MG63 (cell line): ENCODE measurements around the gene IMPACT. TPM values are rescaled to one million over a fixed set of nuclear protein-coding genes. Genes with fewer than 3 reads are reported as not detected.
A peak's percentile ranks its signal among the peaks of the same experiment; 100 is the strongest.

Experiments
- DNase-seq: peaks from one replicate; pipeline ENCODE4 v3.0.0-alpha.2; 2020
- H3K27me3 ChIP-seq: fragments of 250-450 bp; sonication (Bioruptor Pico); 2 replicates; pipeline ENCODE4 v1.5.1; 2020; ENCODE audit warnings: mild to moderate bottlenecking, moderate library complexity
- H3K36me3 ChIP-seq: fragments of 250-450 bp; sonication (Bioruptor Pico); 2 replicates; pipeline ENCODE4 v1.5.1; 2020; ENCODE audit warnings: mild to moderate bottlenecking, moderate library complexity
- H3K4me3 ChIP-seq: fragments of 250-450 bp; sonication (Bioruptor Pico); 2 replicates; pipeline ENCODE4 v1.5.1; 2020; ENCODE audit warnings: mild to moderate bottlenecking, moderate library complexity
- H3K9me3 ChIP-seq: fragments of 250-450 bp; sonication (Bioruptor Pico); 2 replicates; pipeline ENCODE4 v1.5.1; 2020; ENCODE audit warnings: mild to moderate bottlenecking, moderate library complexity
- total RNA-seq: library from RNA; depleted of rRNA; stranded (reverse); fragments of >200 nt; shearing (Covaris generic); gene quantifications from 2 replicates; pipeline ENCODE4 v1.2.3, GENCODE V29; 2014; ENCODE audit warnings: low replicate concordance

The IMPACT gene
- total RNA-seq, 1 experiment from 2014 or later: 21.8 TPM

GRCh38 chr18:24408496-24408895 lies 18.0 kb upstream of the IMPACT start:
- H3K9me3 ChIP-seq: no peaks in the 10 kb centered on the region
- no peak for DNase-seq
- H3K4me3 ChIP-seq: no peak overlapping the region
- no peaks in the 10 kb centered on the region; the same call in 1 of the 2 replicates for H3K27me3 ChIP-seq
- H3K36me3 ChIP-seq: no peaks in the 10 kb centered on the region

DNA sequence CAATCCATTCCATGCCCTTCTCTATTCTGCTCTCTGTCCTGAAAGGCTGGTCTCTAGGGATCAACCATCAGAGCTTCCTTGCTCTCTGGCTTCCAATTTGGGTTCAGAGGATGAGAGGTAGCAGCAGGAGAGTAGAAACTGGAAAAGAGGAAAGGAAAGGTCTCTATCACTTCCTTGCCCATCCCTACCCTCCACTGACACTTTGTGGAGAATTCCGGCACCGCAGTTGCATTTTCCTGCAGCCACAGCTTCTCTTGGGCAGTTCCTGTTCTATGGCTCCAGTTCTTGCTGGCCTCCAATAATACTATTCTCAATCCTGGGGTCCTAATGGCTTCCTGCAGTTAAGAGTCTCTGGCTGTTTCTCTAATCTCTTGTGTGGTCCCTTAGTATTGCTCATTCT lies 13.3 kb upstream of the IMPACT start:
- no peak for DNase-seq
- H3K27me3 ChIP-seq: no peaks in the 10 kb centered on the region
- no peaks in the 10 kb centered on the region for H3K36me3 ChIP-seq

DNA sequence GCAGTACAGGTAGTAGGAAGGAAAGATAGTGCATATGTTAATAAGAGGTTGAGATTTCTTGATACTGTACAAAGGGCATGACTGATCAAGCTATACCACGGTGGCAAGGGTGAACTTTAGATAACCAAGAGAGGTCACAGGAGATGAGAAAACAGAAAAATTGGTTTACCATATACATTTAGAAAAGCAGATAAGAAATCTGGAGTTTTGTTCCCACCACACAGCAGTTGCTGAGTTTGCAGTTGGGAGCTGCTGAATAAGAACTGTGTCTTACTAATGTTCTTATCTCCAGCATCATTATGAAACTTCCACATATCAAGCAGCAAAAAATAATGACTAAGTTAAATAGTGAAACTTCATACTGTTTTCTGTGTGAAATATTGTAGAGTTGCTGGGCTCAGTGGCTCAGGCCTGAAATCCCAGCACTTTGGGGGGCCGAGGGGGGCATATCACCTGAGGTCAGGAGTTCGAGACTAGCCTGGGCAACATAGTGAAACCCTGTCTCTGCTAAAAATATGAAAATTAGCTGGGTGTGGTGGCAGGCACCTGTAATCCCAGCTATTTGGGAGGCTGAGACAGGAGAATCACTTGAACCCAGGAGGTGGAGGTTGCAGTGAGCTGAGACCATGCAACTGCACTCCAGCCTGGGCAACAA lies 12.0 kb upstream of the IMPACT start:
- no peak for DNase-seq
- Histone ChIP-seq H3K9me3 (no peaks in the 10 kb centered on the region), H3K4me3 (no peak overlapping the region), H3K36me3 (no peaks in the 10 kb centered on the region), H3K27me3 (no peaks in the 10 kb centered on the region)

More for the DNA sequence above, 13.3 kb upstream of the IMPACT start:
- H3K9me3 ChIP-seq: no peaks in the 10 kb centered on the region
- H3K4me3 ChIP-seq: no peak overlapping the region

GRCh38 chr18:24417480-24417879 lies 9.0 kb upstream of the IMPACT start:
- Histone ChIP-seq H3K9me3 (no peaks in the 10 kb centered on the region), H3K27me3 (no peaks in the 10 kb centered on the region), H3K36me3 (no peaks in the 10 kb centered on the region), H3K4me3 (no peak overlapping the region)
- no peak for DNase-seq

DNA sequence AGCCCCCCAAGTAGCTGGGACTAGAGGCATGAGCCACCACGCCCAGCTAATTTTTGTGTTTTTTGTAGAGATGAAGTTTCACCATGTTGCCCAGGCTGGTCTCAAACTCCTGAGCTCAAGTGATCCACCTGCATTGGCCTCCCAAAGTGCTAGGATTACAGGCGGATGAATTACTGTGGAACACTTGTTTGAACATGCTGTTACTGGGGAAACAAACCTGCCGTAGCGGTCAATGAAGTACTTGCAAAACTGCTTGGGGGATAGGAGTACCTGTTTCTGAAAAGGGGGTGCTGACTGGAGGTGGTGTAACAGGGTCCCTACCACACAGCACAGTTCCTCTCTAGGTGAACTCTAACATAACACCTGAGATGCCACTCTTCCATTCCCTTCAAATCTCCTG lies 5.9 kb upstream of the IMPACT start:
- Histone ChIP-seq H3K4me3 (no peak overlapping the region), H3K36me3 (no peaks in the 10 kb centered on the region), H3K27me3 (no peaks in the 10 kb centered on the region), H3K9me3 (no peaks in the 10 kb centered on the region)
- no peak for DNase-seq

GRCh38 chr18:24421831-24422230 lies 4.6 kb upstream of the IMPACT start:
- DNase-seq: no peak
- H3K9me3 ChIP-seq: no peaks in the 10 kb centered on the region
- H3K27me3 ChIP-seq: no peaks in the 10 kb centered on the region

GRCh38 chr18:24426073-24426397 lies 435 bp upstream of the IMPACT start:
- H3K27me3 ChIP-seq: no peaks in the 10 kb centered on the region
- H3K4me3 ChIP-seq: peak overlapping the region; percentile 92
- peaks cover 10% of the 10 kb centered on the region for H3K36me3 ChIP-seq
- H3K9me3 ChIP-seq: no peaks in the 10 kb centered on the region
- DNase-seq: no peak

More at GRCh38 chr18:24421831-24422230, 4.6 kb upstream of the IMPACT start:
- no peak overlapping the region for H3K4me3 ChIP-seq
- no peaks in the 10 kb centered on the region for H3K36me3 ChIP-seq

GRCh38 chr18:24427484-24427883 lies 1.0 kb downstream of the IMPACT start:
- peaks cover 13% of the 10 kb centered on the region for H3K36me3 ChIP-seq
- no peaks in the 10 kb centered on the region for H3K9me3 ChIP-seq
- peak overlapping the region; percentile 92 for H3K4me3 ChIP-seq
- DNase-seq: peak; percentile 6
- no peaks in the 10 kb centered on the region for H3K27me3 ChIP-seq

GRCh38 chr18:24428709-24429108 lies 2.2 kb downstream of the IMPACT start:
- Histone ChIP-seq H3K9me3 (no peaks in the 10 kb centered on the region), H3K4me3 (no peak overlapping the region), H3K36me3 (peaks cover 17% of the 10 kb centered on the region), H3K27me3 (no peaks in the 10 kb centered on the region)
- DNase-seq: no peak

DNA sequence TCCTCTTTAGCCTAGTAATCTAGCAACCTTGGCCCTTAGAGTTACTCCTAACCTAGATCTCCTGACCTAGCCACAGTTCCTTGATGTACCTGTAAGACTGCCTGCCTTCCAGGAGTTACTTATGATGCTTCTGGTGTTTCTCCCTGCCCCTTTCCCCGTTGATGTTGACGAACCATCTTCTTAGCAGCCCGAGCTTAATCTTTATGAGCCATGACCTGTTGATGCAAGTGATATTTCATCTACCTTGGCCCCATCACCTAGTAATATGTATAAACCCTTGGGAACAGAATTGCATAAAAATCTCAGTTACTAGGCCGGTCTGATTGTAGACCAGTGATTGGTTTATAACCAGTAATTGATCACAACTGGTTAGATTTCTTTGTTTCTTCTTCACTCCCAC lies 2.7 kb downstream of the IMPACT start:
- no peaks in the 10 kb centered on the region for H3K27me3 ChIP-seq
- H3K4me3 ChIP-seq: no peak overlapping the region
- DNase-seq: no peak
- peaks cover 17% of the 10 kb centered on the region for H3K36me3 ChIP-seq
- no peaks in the 10 kb centered on the region for H3K9me3 ChIP-seq

- H3K9me3 ChIP-seq: no peaks in the 10 kb centered on the region
- no peak overlapping the region for H3K4me3 ChIP-seq
- DNase-seq: no peak
- H3K27me3 ChIP-seq: no peaks in the 10 kb centered on the region
- H3K36me3 ChIP-seq: peaks cover 24% of the 10 kb centered on the region
Measured at GRCh38 chr18:24432618-24433017, 6.1 kb downstream of the IMPACT start.

- H3K9me3 ChIP-seq: no peaks in the 10 kb centered on the region
- H3K27me3 ChIP-seq: no peaks in the 10 kb centered on the region
- H3K36me3 ChIP-seq: peaks cover 34% of the 10 kb centered on the region
- no peak for DNase-seq
- H3K4me3 ChIP-seq: no peak overlapping the region
Measured at GRCh38 chr18:24436939-24437338, 10.5 kb downstream of the IMPACT start.

GRCh38 chr18:24443870-24444269 lies 17.4 kb downstream of the IMPACT start:
- Histone ChIP-seq H3K4me3 (no peak overlapping the region), H3K36me3 (peaks cover 45% of the 10 kb centered on the region), H3K27me3 (no peaks in the 10 kb centered on the region), H3K9me3 (no peaks in the 10 kb centered on the region)
- DNase-seq: no peak

DNA sequence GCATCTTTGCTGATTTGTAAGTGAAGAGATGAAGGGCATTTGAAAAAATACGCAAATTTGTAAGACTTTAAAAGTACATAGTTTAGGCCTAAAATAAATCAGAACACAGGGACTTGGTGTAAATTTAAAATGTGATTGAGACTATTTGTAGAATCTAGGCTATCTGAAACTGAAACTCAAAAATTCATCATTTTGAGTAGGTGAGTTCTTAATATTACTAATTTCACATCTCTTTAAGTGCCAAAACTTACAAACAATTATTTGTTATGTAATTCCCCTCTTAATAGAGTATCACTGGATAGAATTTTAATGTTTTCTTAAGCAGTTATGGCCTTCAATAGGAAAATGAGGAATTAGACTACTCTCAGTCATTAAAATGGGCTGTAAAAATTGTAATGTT lies 20.0 kb downstream of the IMPACT start:
- Histone ChIP-seq H3K36me3 (peaks cover 39% of the 10 kb centered on the region), H3K4me3 (no peak overlapping the region), H3K9me3 (no peaks in the 10 kb centered on the region), H3K27me3 (no peaks in the 10 kb centered on the region)
- no peak for DNase-seq

DNA sequence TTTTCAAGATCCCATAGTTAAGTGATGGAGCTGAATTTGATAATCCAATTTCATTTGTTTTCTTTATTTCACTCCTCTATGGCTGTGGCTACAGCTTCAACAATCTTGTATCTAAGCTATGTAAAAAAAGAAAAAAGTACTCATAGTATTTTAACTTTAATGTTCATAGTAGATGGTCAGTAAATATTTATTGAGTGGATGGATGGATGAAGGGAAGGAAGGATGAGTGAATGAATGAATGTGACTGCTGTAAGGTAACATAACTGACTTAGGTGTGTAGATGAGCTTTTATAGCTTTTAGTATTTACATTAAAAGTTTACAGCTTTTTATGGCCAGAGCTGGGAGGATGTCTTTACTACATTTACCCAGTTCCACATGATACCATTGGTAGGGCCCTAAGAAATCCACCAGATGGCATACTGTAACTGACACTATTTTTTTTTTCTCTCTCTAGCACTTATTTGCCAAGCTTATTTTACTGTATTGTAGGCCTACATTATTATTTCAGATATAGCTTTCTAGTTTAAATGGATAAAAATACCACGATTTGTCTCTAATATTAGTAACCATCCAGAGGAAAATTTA lies 20.6 kb downstream of the IMPACT start:
- H3K27me3 ChIP-seq: no peaks in the 10 kb centered on the region
- no peak for DNase-seq
- no peaks in the 10 kb centered on the region for H3K9me3 ChIP-seq
- no peak overlapping the region for H3K4me3 ChIP-seq
- peaks cover 40% of the 10 kb centered on the region for H3K36me3 ChIP-seq

DNA sequence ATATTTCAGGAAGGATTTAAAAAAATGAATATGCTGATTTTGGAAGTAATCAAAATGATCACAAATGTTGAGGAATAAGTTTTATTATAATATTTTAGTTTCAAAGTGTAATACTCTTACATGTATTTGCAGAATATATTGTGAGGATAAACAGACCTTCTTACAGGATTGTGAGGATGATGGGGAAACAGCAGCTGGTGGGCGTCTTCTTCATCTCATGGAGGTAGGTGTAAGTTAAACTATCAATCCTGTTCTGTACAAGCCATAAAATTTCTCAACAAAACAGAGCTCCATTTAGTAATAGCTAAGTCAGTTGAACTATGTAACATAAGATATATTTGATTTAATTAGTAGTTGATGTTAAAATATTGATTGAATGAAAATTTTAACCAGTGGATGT lies 21.5 kb downstream of the IMPACT start:
- no peak overlapping the region for H3K4me3 ChIP-seq
- H3K9me3 ChIP-seq: no peaks in the 10 kb centered on the region
- H3K27me3 ChIP-seq: no peaks in the 10 kb centered on the region
- H3K36me3 ChIP-seq: peaks cover 31% of the 10 kb centered on the region
- no peak for DNase-seq

GRCh38 chr18:24456549-24456948 lies 30.1 kb downstream of the IMPACT start:
- H3K27me3 ChIP-seq: no peaks in the 10 kb centered on the region
- no peak overlapping the region for H3K4me3 ChIP-seq
- H3K9me3 ChIP-seq: no peaks in the 10 kb centered on the region
- DNase-seq: no peak
- peaks cover 2% of the 10 kb centered on the region; the same call in 1 of the 2 replicates for H3K36me3 ChIP-seq

GRCh38 chr18:24459772-24460171 lies 33.3 kb downstream of the IMPACT start:
- Histone ChIP-seq H3K9me3 (no peaks in the 10 kb centered on the region), H3K4me3 (no peak overlapping the region), H3K27me3 (no peaks in the 10 kb centered on the region), H3K36me3 (no peaks in the 10 kb centered on the region)
- no peak for DNase-seq
